Activated T-helper 2 cell treated with anti-CD3 and anti-CD28 coated beads, Interferon-gamma antibody, Interleukin-2, Interleukin-4, amounts not matched to agents 10 μg/mL and 5 μg/mL and 100 μg/mL, durations not matched to agents 14 hours and 24 hours and 36 hours (primary cell): ENCODE measurements around the gene TEPSIN. TPM values are rescaled to one million over a fixed set of nuclear protein-coding genes. Genes with fewer than 3 reads are reported as not detected.
"Not testable (repeated sequence)": the region's sequence is repeated elsewhere in the genome, so short reads cannot be mapped to it uniquely, and the experiment has no call there.

Source experiments
- DNase-seq: peaks from one replicate; pipeline ENCODE4 v3.0.0; 2021; ENCODE audit warnings: low spot score
- H3K27ac Mint-ChIP-seq: one replicate; pipeline ENCODE4 v1.8.0; 2021; ENCODE audit warnings: mixed read lengths
- H3K27me3 Mint-ChIP-seq: one replicate; pipeline ENCODE4 v1.8.0; 2021; ENCODE audit warnings: low read depth, mixed read lengths
- H3K36me3 Mint-ChIP-seq: one replicate; pipeline ENCODE4 v1.8.0; 2021; ENCODE audit warnings: low read depth, mixed read lengths
- H3K4me1 Mint-ChIP-seq: one replicate; pipeline ENCODE4 v1.8.0; 2021; ENCODE audit warnings: low read depth, mixed read lengths
- H3K4me3 Mint-ChIP-seq: one replicate; pipeline ENCODE4 v1.8.0; 2021; ENCODE audit warnings: low read depth, mild to moderate bottlenecking, moderate library complexity, mixed read lengths
- H3K9me3 Mint-ChIP-seq: one replicate; pipeline ENCODE4 v1.8.0; 2021; ENCODE audit warnings: mixed read lengths
- intact Hi-C: fragments of 100-400 bp; cut with micrococcal nuclease; formaldehyde crosslinking; loops from one replicate; pipeline ENCODE4 v1.15.1; 2023
- total RNA-seq: library from RNA; stranded (reverse); gene quantifications from 2 replicates; pipeline ENCODE4 v1.2.3, GENCODE V29; 2022

TEPSIN gene
- total RNA-seq, 1 donor from 2014 or later, result 39.1 TPM

DNA sequence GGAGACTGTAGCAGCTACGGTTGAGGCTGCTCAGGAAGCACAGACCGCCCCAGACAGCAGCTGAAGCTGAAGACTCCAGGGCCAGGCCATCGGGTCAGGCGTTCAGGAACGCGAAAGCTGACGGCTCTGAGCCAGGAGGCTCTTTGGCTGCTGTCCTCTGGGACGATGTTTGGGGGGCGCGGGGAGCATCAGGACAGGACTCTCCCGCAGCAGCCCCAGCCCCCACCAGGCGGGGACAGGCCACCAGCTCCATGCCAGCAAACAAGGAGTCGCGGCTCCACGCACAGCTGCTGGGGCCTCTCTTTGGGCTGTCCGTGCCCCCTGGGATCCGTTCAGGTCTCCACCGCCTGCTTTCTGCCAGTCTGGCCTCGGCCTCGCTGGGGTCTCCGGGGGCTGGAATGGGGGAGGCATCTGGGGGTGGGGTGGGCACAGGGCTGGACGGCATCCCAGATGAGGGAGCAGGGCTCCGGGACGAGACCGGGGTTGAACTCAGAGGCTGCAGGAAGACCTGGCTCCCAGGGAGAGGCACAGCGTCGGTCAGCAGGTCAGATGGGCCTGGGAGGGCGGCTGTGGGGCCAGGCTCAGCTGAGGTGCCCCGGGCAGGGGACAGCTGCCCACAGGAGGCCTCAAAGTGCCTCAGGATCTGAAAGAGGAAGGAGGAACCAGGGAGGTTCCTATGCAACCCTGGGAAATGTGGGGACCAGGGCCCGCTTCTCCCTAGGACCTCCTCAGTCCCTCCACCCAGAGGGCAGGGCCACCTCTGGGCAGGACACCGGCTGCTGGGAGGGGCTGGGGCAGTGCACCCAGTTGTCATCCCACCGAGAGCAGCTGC, 9.8 kb downstream of the TEPSIN start:
- Mint-ChIP-seq H3K4me3 (no peak overlapping the region), H3K27ac (no peak overlapping the region), H3K36me3 (peaks cover 24% of the 10 kb centered on the region), H3K27me3 (no peaks in the 10 kb centered on the region), H3K4me1 (peaks cover 6% of the 10 kb centered on the region), H3K9me3 (no peaks in the 10 kb centered on the region)
- no peak for DNase-seq
- intact Hi-C loops, result loop anchor here (10.0 kb wide), 1 partner anchor 194 kb away; the partner anchor contains the start of gene BAIAP2

DNA sequence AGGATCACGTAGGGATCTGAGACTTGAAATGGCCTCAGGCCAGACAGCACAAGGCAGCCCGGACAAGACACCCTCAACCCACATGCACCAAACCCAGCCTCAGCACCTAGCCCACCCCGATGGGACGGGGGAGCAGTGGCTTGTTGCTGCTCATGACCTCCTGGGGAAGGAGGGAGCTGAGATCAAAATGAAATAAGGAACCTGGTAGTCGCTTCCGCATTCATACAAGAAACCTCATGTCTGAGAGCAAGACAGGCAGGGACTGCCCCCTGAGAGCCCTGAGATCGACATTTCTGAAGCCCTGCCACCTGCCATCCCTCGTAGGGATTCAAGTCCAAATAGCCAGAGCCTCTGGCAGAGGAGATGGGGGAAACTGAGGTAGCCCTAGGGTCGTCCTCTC, 10.4 kb downstream of the TEPSIN start:
- no peaks in the 10 kb centered on the region for H3K27me3 Mint-ChIP-seq
- no peaks in the 10 kb centered on the region for H3K9me3 Mint-ChIP-seq
- no peak for DNase-seq
- peaks cover 24% of the 10 kb centered on the region for H3K36me3 Mint-ChIP-seq
- intact Hi-C loops, result loop anchor here (10.0 kb wide), 1 partner anchor 194 kb away; the partner anchor contains the start of gene BAIAP2
- peaks cover 12% of the 10 kb centered on the region for H3K4me1 Mint-ChIP-seq
- no peak overlapping the region for H3K4me3 Mint-ChIP-seq
- H3K27ac Mint-ChIP-seq, result no peak overlapping the region

DNA sequence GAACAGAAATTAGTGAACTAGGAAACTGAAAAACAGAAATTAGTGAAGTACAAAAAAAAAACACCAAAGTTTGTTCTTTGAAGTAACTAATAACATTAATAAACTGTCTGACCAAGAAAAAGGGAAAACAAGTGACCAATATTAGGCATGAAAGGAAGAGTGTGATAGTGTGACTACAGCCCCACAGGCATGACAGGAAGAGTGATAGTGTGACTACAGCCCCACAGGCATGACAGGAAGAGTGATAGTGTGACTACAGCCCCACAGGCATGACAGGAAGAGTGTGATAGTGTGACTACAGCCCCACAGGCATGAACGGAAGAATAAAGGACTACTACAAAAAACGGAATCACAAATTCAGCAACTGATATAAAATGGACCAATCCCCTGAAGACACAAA, 11.2 kb downstream of the TEPSIN start:
- intact Hi-C loops, result loop anchor here (10.0 kb wide), 1 partner anchor 193 kb away; the partner anchor contains the start of gene BAIAP2
- not testable (repeated sequence) for H3K27ac Mint-ChIP-seq, DNase-seq, H3K27me3 Mint-ChIP-seq, H3K4me3 Mint-ChIP-seq, H3K9me3 Mint-ChIP-seq
- Mint-ChIP-seq H3K36me3 (peaks cover 24% of the 10 kb centered on the region), H3K4me1 (peaks cover 13% of the 10 kb centered on the region)

DNA sequence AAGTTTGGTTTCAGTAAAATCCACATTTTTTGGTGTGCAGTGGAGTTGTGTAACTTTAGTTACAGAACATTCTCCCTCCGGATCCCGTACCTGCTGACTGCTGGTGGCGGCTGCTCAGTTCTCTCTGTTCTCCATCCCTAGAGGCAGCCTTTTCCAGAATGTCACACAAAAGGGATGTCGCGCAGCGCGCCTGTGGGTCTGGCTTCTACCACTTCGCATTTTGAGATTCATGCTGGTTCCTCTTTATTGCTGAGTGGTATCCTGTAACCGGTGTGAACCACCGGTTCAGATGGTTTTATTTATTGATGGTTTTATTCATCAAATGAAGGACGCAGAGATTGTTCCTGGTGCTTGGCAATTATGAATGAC, 15.1 kb downstream of the TEPSIN start:
- no peak for DNase-seq
- H3K4me3 Mint-ChIP-seq, result peak overlapping the region; percentile 69
- no peaks in the 10 kb centered on the region for H3K27me3 Mint-ChIP-seq
- peak overlapping the region; percentile 80 for H3K27ac Mint-ChIP-seq
- H3K9me3 Mint-ChIP-seq, result no peaks in the 10 kb centered on the region
- peaks cover 18% of the 10 kb centered on the region for H3K4me1 Mint-ChIP-seq
- peaks cover 10% of the 10 kb centered on the region for H3K36me3 Mint-ChIP-seq
- intact Hi-C loops, result loop anchor here (1.0 to 10.0 kb wide), 2 partner anchors 16 to 189 kb away; partner anchors contain the start of genes BAIAP2, NDUFAF8 and TEPSIN

DNA sequence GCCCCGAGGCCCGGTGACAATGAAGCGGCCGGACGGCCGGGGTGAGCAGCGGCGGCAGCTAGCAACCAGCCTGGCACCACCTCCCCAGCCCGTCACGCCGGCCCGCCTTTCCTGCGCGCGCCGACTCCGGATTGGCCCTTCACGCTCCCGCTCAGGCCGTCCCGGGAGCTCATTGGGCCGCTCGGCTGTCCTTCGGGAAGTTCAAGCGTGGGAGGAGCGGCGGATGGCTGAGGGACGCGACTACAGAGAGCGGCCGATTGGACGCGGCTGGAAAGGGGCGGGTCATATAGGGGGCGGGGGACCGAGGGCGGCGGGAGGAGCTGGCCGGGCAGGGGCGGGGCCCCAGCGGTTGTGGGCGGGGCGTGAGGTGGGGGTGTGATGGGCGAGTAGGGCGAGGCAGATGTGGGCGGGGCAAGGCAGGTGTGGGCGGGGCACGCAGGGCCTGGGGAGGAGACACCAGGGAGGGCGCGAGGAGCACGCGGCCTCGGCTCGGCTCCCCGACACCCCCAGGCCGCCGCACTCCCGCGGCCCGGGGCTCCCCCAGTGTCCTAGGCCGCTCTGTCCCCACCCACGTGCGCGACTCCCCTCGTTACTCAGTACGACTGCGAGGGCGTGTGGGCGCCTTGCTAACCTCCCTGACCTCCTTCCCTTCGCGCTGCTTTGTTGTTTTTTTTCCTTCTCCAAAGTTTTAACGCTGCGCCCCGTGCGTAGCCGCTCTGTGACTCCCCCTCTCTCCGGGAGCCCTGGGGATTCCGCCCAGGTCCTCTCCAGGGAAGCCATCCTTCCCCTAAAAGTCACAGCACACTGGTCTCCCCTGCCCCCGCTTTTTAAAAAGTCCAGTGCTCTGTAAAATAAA, 15.7 kb downstream of the TEPSIN start, which contains the start of gene CEP131:
Gene CEP131 (minus strand): TSS at position 60 of the 856 bp plus-strand sequence. CDS start 2,909 bp downstream, outside the sequence.
- H3K36me3 Mint-ChIP-seq, result peaks cover 8% of the 10 kb centered on the region
- intact Hi-C loops, result loop anchor here (1.0 to 10.0 kb wide), 2 partner anchors 16 to 188 kb away; partner anchors contain the start of genes BAIAP2, NDUFAF8 and TEPSIN
- peak; percentile 98 for DNase-seq
- peak within 1 kb of the TSS; percentile 71 for H3K4me3 Mint-ChIP-seq
- no peaks in the 10 kb centered on the region for H3K27me3 Mint-ChIP-seq
- peaks cover 18% of the 10 kb centered on the region for H3K4me1 Mint-ChIP-seq
- H3K9me3 Mint-ChIP-seq, result no peaks in the 10 kb centered on the region
- peak within 1 kb of the TSS; percentile 80 for H3K27ac Mint-ChIP-seq

DNA sequence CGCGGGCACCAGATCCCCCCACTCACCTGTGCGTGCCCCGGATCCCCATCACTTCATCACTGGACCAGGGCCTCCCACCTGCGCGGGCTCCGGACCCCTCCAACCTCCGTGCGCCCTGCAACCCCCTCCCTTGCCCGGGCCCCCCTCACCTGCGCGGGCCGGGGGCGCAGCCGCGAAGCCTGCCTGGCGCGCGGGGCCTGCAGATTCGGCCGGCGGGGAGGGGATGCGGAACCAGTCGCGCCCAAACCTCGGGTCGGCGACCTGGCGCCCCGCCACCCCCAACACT, 16.3 kb downstream of the TEPSIN start:
- no peak overlapping the region for H3K27ac Mint-ChIP-seq
- H3K27me3 Mint-ChIP-seq, result no peaks in the 10 kb centered on the region
- peak overlapping the region; percentile 68 for H3K4me3 Mint-ChIP-seq
- intact Hi-C loops, result loop anchor here (10.0 kb wide), 1 partner anchor 188 kb away; the partner anchor contains the start of gene BAIAP2
- H3K36me3 Mint-ChIP-seq, result peaks cover 2% of the 10 kb centered on the region
- H3K4me1 Mint-ChIP-seq, result peaks cover 12% of the 10 kb centered on the region
- DNase-seq, result no peak
- H3K9me3 Mint-ChIP-seq, result no peaks in the 10 kb centered on the region

DNA sequence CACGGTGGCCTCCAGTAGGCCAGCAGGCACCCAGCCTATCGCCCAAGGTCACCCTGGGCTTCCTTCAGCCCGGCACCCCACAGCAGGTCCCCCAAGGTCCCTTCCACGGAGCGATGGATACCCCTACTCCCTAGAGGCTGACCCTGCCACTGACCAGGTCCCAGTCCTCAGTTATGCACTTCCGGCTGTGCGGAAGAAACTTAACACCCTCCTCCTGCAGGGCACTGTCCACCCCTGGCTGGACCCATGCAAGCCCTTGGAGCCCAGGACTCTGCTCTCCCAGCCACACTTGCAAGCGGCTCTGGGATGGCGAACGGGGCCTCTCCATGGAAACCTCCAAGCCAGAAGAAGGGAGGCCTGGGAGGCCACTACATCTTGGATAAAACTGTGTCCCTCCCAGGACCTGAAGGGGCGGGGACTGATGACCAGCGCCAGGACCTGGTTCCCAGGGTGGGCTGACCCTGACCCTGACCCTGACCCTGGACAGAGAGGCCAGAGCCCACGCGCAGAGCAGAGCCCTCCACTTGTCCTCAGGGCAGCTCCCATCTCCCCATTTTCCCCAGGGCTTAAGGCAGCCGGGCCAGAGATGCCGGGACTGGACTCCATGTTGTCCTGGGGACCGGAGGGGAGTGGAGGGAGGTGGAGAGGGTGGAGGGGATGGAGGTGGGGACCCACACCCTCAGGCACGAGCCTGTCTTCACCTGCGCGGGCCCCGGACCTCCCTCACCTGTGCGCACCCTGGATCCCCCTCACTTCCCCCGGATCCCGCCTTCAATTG, 16.8 kb downstream of the TEPSIN start:
- no peak overlapping the region for H3K27ac Mint-ChIP-seq
- H3K9me3 Mint-ChIP-seq, result no peaks in the 10 kb centered on the region
- H3K27me3 Mint-ChIP-seq, result no peaks in the 10 kb centered on the region
- peaks cover 11% of the 10 kb centered on the region for H3K4me1 Mint-ChIP-seq
- intact Hi-C loops, result loop anchor here (10.0 kb wide), 1 partner anchor 187 kb away; the partner anchor contains the start of gene BAIAP2
- H3K36me3 Mint-ChIP-seq, result no peaks in the 10 kb centered on the region
- H3K4me3 Mint-ChIP-seq, result peak overlapping the region; percentile 71
- no peak for DNase-seq

DNA sequence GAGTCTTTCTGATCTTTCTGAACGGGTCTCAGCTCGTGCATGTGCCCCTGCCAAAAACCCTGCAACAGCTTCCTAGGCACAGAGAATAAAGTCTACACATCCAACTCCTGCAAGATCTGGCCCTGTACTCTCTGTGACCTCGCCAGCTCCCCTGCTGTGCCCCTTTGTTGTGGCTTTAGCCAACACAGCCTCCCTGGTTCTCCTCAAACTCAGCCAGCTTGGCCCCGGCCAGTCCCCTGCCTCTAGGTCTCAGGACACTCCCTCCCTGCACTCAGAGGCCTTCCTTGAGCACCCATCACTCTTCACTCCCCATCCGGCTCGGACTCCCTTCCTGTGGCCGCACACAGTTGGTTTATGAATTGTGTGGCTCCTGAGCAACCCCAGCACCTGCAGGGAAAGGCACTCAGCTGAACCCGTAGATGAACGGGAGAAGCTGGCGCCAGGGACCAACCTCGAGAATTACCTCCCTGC, 17.4 kb downstream of the TEPSIN start:
- intact Hi-C loops, result loop anchor here (10.0 kb wide), 1 partner anchor 187 kb away; the partner anchor contains the start of gene BAIAP2
- no peaks in the 10 kb centered on the region for H3K36me3 Mint-ChIP-seq
- no peaks in the 10 kb centered on the region for H3K9me3 Mint-ChIP-seq

DNA sequence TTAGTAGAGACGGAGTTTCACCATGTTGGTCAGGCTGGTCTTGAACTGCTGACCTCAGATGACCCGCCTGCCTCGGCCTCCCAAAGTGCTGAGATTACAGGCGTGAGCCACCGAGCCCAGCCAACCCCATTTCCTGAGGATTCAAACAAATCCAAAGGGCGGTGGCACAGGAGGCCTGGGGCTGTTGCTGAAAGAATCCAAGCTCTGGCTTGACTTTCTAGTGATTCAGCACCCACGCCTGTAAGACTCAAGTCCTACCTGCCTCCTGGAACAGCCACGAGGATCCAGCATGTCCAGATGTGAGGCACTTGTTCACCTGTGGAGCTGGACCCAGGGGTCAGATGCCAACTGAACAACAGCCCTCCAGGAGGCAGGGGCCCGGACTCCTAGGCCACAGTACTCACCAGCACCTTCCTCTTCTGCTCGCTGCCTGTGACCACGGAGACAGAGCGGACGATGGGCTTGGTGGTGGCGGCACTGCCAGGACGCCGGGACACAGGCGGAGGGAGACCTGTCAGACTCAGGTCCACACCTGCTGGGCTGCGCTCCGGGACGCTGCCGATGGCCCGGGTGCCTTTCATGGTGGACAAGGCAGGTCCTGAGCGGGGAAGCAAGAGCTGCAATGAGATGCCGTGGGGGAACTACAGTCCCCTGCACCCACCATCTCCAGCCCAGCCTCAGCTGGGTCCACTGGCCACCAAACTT, 19.2 kb downstream of the TEPSIN start:
- no peak overlapping the region for H3K27ac Mint-ChIP-seq
- intact Hi-C loops, result loop anchor here (10.0 kb wide), 1 partner anchor 185 kb away; the partner anchor contains the start of gene BAIAP2
- peaks cover 11% of the 10 kb centered on the region for H3K4me1 Mint-ChIP-seq
- H3K9me3 Mint-ChIP-seq, result no peaks in the 10 kb centered on the region
- no peaks in the 10 kb centered on the region for H3K36me3 Mint-ChIP-seq
- no peaks in the 10 kb centered on the region for H3K27me3 Mint-ChIP-seq
- no peak for DNase-seq
- no peak overlapping the region for H3K4me3 Mint-ChIP-seq

More for the DNA sequence above, 17.4 kb downstream of the TEPSIN start:
- H3K27me3 Mint-ChIP-seq, result no peaks in the 10 kb centered on the region
- peaks cover 11% of the 10 kb centered on the region for H3K4me1 Mint-ChIP-seq
- DNase-seq, result no peak
- H3K4me3 Mint-ChIP-seq, result peak overlapping the region; percentile 71
- no peak overlapping the region for H3K27ac Mint-ChIP-seq

DNA sequence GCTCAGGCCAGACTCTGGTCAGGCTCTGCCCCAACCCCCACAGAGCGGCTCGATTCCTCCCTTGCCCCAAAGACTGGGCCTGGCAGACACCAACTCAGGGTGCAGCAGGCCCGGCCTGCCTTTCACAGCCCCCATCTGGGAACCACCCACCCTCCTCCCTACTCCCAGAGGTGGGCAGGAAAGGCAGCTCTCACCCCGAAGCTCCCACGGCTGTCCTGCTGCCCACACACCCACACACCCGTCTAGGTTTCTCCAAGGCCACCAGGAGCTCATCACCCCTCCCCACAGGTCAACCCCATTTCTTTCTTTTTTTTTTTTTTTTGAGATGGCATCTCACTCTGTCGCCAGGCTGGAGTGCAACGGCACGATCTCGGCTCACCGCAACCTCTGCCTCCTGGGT, 19.9 kb downstream of the TEPSIN start:
- Mint-ChIP-seq H3K27me3 (no peaks in the 10 kb centered on the region), H3K4me3 (no peak overlapping the region), H3K4me1 (peaks cover 11% of the 10 kb centered on the region), H3K36me3 (no peaks in the 10 kb centered on the region), H3K9me3 (no peaks in the 10 kb centered on the region), H3K27ac (no peak overlapping the region)
- intact Hi-C loops, result no loop called here
- DNase-seq, result no peak

DNA sequence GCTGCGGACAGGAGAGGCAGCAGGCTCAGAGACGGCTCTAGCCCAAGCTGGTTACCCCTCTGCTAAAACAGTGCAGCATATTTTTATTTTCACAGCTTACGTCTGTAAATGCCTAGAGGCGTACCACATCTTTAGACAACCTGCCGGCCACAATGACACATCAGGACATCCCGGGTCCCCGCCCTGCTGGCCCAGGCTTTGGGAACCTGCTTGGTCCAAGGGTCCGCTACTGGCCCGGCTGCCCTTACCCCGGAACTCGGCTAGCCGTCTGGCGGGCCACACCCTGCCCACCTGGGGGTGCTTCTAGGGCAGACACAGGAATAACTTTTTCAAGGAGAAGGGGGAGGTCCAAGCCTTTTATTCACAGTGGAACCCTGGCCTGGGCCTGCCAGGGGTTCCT, 20.4 kb downstream of the TEPSIN start:
- Mint-ChIP-seq H3K4me3 (no peak overlapping the region), H3K36me3 (no peaks in the 10 kb centered on the region), H3K27ac (no peak overlapping the region), H3K9me3 (no peaks in the 10 kb centered on the region), H3K27me3 (no peaks in the 10 kb centered on the region), H3K4me1 (peaks cover 6% of the 10 kb centered on the region)
- no peak for DNase-seq
- intact Hi-C loops, result no loop called here
